GM19099 (cell line): ENCODE measurements around the gene TSSK6.

Experiments used
- POLR2A ChIP-seq: IDR thresholded peaks from 3 replicates; pipeline ENCODE4 v1.6.1; 2011; ENCODE audit warnings: low read depth; ENCODE audit not compliant: insufficient read length; ENCODE audit errors: extremely low read depth

The TSSK6 gene

GRCh38 chr19:19538785-19539166, 23.4 kb upstream of the TSSK6 start:
- no peak for TF ChIP-seq POLR2A

GRCh38 chr19:19538061-19538784, 22.9 kb upstream of the TSSK6 start, which contains the start of gene CILP2:
CILP2 (plus strand) TSS chr19:19538265; CDS start chr19:19538350, 85 bp downstream.
- TF ChIP-seq POLR2A = no peak

GRCh38 chr19:19537075-19538048, 22.0 kb upstream of the TSSK6 start:
- TF ChIP-seq POLR2A = no peak

DNA sequence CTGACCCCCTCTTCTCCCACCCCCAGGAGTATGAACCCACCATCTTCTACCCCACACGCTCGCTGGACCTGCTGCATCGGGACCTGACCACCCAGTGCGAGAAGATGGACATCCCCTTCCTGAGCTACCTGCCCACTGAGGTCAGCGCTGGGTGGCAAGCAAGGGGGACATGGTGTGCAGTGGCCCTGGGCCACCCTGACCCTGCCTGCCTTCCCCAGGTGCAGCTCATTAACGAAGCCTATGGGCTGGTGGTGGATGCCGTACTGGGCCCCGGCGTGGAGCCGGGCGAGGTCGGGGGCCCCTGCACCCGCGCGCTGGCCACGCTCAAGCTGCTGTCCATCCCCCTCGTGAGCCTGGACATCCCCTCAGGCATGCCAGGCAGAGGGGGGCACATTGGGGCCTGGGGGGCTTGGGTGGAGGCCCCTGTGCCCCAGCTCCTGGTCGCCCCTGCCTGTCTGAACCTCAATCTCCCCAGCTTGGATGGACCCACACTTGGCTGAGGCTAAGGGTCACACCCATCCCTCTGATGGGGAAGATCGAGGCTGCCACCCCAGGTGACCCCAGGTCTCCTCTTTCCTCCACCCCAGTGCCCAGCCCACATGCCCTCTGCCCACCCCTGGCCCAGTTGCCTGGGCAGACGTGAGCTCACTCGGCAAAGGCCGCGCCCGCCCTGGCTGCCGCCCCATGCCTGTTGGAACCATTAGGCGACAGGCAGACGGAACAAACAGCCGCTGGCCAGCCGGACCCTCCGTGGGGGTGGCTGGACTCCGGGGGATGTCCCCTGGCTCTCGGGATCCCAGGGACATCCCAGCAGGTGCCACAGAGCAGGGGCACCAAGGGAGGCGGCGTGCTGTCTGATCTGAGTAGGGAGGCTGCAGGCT, 20.2 kb upstream of the TSSK6 start:
- no peak for TF ChIP-seq POLR2A

DNA sequence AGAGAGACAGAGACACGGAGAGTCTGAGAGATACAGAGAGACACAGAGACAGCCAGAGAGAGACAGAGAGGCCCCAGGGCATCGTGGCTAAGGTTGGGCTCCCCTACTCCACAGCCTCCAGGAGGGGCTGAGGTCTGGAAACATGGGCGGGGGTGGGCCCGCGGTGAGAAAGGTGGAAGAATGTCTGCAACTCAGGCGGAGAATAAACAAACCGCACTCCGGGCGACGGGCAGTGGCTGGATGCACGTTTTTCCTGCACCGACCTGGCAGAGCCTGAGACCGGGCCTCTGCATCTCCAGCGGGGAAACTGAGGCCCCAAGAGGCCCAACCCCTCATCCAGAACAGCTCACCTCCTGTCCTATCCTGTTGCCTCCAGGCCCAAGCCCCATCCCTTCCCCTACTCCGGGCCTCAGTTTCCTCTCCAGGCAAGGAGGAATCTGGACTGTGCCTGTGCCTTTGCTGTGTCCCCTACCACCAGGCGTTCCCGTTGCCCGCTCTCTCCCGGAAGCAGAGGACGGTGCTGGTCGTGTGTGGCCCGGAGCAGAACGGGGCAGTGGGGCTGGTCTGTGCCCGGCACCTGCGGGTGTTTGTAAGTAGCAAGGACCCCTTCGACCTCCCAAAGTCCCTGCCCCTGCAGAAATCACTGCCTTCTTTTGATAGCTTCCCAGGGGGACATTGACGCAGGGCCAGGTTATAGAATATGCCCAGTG, 19.4 kb upstream of the TSSK6 start:
- TF ChIP-seq POLR2A = no peak

GRCh38 chr19:19533841-19534240, 18.5 kb upstream of the TSSK6 start:
- TF ChIP-seq POLR2A = no peak

DNA sequence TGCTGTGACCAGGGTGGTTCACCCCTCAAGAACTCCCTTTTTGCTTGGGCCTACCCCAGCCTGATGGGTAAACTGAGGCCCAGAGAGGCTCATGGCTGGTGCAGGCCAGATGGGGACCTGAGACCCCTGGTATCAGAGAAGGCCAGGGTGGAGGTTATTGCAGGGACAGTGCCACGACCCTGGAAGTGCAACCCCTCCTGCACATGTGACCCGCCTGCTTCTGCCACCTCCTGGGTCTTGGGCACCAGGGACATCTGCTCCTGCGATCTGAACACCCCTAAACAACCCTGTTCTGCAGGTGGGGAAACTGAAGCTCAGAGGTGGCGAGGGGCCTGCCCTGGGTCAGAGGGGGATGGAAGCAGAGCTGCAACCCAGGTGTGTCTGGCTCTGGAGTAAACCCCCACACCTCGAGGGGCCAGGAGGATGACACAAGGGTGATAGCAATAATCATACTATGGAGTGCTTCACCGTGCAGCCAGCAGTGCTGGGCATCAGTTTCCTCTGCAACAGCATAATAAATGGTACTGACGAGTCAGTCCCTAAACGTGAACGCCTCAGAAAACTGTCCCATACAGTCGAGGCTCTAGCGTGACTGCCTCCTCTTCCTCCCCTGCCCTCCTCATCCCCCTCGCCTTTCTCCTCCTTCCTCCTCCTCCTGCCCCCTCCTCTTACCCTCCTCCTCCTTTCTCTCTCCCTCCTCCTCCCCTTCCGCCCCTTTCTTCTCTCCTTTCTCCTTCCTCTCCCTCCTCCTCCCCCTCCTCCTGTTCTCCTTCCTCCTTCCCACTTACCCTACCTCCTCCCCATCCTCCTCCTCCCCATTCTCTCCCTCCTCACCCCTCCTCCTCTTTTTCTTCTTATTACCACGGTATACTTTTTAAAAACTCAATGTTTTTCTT, 17.7 kb upstream of the TSSK6 start:
- TF ChIP-seq POLR2A = no peak

DNA sequence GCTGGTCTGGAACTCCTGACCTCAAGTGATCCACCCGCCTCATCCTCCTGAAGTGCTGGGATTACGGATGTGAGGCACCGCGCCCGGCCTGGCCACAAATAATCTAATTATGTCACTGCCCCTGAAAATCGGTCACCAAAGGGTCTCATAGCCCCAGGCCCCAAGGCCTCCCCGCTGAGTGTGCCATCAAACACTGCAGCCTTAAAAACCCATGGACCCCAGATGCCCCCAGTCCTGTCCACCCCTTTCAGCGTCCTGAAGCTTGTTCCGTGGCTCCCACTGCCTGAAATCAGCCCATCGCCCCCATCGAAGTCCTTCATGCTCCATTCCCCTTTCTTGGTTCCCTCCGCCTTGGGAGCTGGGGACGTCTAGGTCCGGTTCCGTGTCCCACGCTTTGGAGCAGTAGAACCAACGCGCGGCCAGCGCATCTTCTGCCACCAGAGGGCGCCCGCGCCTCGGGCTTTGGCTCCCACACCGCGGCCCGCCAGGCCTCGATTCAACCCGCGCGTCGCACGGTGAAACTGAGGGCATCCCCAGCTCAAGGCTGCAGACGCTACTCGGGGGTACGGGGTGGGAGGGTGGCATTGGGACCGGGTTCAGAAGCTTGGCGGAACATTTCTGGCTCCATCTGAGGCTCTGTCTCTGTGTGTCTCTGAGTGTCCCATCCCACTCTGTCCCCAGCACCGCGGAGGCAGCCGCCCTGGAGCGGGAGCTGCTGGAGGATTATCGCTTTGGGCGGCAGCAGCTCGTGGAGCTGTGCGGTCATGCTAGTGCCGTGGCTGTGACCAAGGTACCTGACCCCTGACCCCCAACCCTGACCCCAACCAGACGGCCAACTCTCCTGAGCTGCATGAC, 16.8 kb upstream of the TSSK6 start:
- no peak for TF ChIP-seq POLR2A

- TF ChIP-seq POLR2A = no peak
These were observed 15.5 kb upstream of the TSSK6 start for GRCh38 chr19:19530889-19531288.

GRCh38 chr19:19530423-19530804, 15.1 kb upstream of the TSSK6 start:
- TF ChIP-seq POLR2A = no peak

- TF ChIP-seq POLR2A = no peak
These were observed 14.6 kb upstream of the TSSK6 start for GRCh38 chr19:19529783-19530422.
